Motor neuron (in vitro differentiated cells): ENCODE data around the gene CNOT11. TPM values are rescaled to one million over a fixed set of nuclear protein-coding genes. Genes with fewer than 3 reads are reported as not detected.
"Not testable (repeated sequence)": the region's sequence is repeated elsewhere in the genome, so short reads cannot be mapped to it uniquely, and the experiment has no call there.

Experiments used
- ATAC-seq, 8 experiments: fragments of 200-7000 bp; cut with Tn5 transposase; replicated peaks in 6 of 8; 2 replicates each; pipeline ENCODE4 v1.8.0; 2021; ENCODE audit warnings: mild to moderate bottlenecking in 8 of 8, moderate library complexity in 8 of 8
- H3K27ac ChIP-seq, 2 donors: fragments of 250-450 bp; sonication (Bioruptor Pico); 2 replicates each; pipeline ENCODE4 v1.9.0; 2021; ENCODE audit warnings: antibody characterized with exemption in 2 of 2, mild to moderate bottlenecking in 2 of 2, moderate library complexity in 1 of 2
- H3K4me1 ChIP-seq, 2 donors: fragments of 250-450 bp; sonication (Bioruptor Pico); replicated peaks in 1 of 2; 2 replicates each; pipeline ENCODE4 v1.6.1; 2021; ENCODE audit warnings: antibody characterized with exemption in 2 of 2, mild to moderate bottlenecking in 2 of 2, moderate library complexity in 1 of 2
- H3K4me3 ChIP-seq, 5 donors: fragments of 250-450 bp; sonication (Bioruptor Pico); 2 replicates each; pipeline ENCODE4 v1.9.0; 2021; ENCODE audit warnings: antibody characterized with exemption in 5 of 5, mild to moderate bottlenecking in 5 of 5, moderate library complexity in 4 of 5
- WGBS, 10 experiments: fragments of 450-650 bp; shearing (Covaris generic); methylation state at CpG; one replicate each; pipeline ENCODE4 v1.0.0; 2022; 5-methylcytosine and 5-hydroxymethylcytosine counted together
- in situ Hi-C, 9 experiments: fragments of 400-800 bp; cut with MboI; loops; one replicate each; pipeline ENCODE4 v1.15.0; 2021; ENCODE audit warnings: low sequenced_read_pairs in 9 of 9, low pct_unique_long_range_greater_than_20kb in 2 of 9; ENCODE audit not compliant: unreplicated experiment in 9 of 9
- total RNA-seq, 8 experiments: library from RNA; unstranded; fragments of 300-600 nt; gene quantifications; 2 replicates each; pipeline versions ENCODE4 v1.2.3 to v1.2.4, GENCODE V29; 2022

The CNOT11 gene
- 10 to 100 TPM; 15.1 to 30.4 (median 23.5) TPM for total RNA-seq

GRCh38 chr2:101252408-101253012, at the start of gene CNOT11:
TSS of gene CNOT11 (plus strand) at chr2:101252886. CDS start at chr2:101252965, 79 bp downstream.
- Histone ChIP-seq H3K27ac (peak within 1 kb of the TSS; percentile 88 to 95), H3K4me1 (peaks cover 6 to 9% of the 10 kb centered on the region in 2 donors), H3K4me3 (peak within 1 kb of the TSS; percentile 63 to 98 (median 88))
- peak; percentile 87 to 91 (median 90) for ATAC-seq
- in situ Hi-C loops: loop anchor here in 1 of 9 experiments (25.0 kb wide), 1 partner anchor 240 kb away; the partner anchor contains the start of gene RPL31
- WGBS, 10 experiments: 0 to 2% (median 0%) methylated on average over 1 to 10 of the region's 63 CpGs; no CpG with 5 or more reads in 6 of the 10 experiments

GRCh38 chr2:101204400-101205115, 48.1 kb upstream of the CNOT11 start:
- WGBS, 10 experiments: 58 to 100% (median 93%) methylated on average over 1 to 3 of the region's 4 CpGs; no CpG with 5 or more reads in 1 of the 10 experiments
- Histone ChIP-seq H3K4me1 (no peaks in the 10 kb centered on the region), H3K27ac (no peak overlapping the region), H3K4me3 (no peak overlapping the region)
- ATAC-seq: no peak
- in situ Hi-C loops: loop anchor here in 1 of 9 experiments (25.0 kb wide), 2 partner anchors 192 to 592 kb away; partner anchors contain the start of gene RPL31

- ATAC-seq: peak; percentile 78 to 100 (median 92)
- WGBS, 10 experiments: 3 to 72% (median 38%) methylated on average over 3 to 12 of the region's 15 CpGs; no CpG with 5 or more reads in 2 of the 10 experiments
- Histone ChIP-seq H3K27ac (no peak overlapping the region), H3K4me3 (no peak overlapping the region), H3K4me1 (no peaks in the 10 kb centered on the region)
- in situ Hi-C loops: loop anchor here in 1 of 9 experiments (25.0 kb wide), 2 partner anchors 193 to 593 kb away; partner anchors contain the start of gene RPL31
Measured at GRCh38 chr2:101205521-101206479, 46.9 kb upstream of the CNOT11 start.

- in situ Hi-C loops: loop anchor here in 1 of 9 experiments (25.0 kb wide), 2 partner anchors 197 to 597 kb away; partner anchors contain the start of gene RPL31
Measured at GRCh38 chr2:101208830-101209229, 43.9 kb upstream of the CNOT11 start.

GRCh38 chr2:101219246-101219645, 33.4 kb upstream of the CNOT11 start:
- ATAC-seq: no peak
- no peaks in the 10 kb centered on the region for H3K4me1 ChIP-seq
- WGBS, 10 experiments: 67 to 100% (median 93%) methylated on average over 1 to 6 of the region's 7 CpGs; no CpG with 5 or more reads in 4 of the 10 experiments
- H3K4me3 ChIP-seq: no peak overlapping the region
- H3K27ac ChIP-seq: no peak overlapping the region
- in situ Hi-C loops: loop anchor here in 1 of 9 experiments (25.0 kb wide), 2 partner anchors 207 to 607 kb away; partner anchors contain the start of gene RPL31

More at GRCh38 chr2:101208830-101209229, 43.9 kb upstream of the CNOT11 start:
- 56 to 100% (median 68%) methylated on average over 2 to 4 of the region's 4 CpGs; no CpG with 5 or more reads in 1 of the 10 experiments for WGBS, 10 experiments
- no peaks in the 10 kb centered on the region for H3K4me1 ChIP-seq
- no peak overlapping the region for H3K4me3 ChIP-seq
- no peak overlapping the region for H3K27ac ChIP-seq
- no peak for ATAC-seq

GRCh38 chr2:101220091-101220490, 32.6 kb upstream of the CNOT11 start:
- not testable (repeated sequence) for H3K4me1 ChIP-seq, H3K4me3 ChIP-seq, ATAC-seq, H3K27ac ChIP-seq
- in situ Hi-C loops: loop anchor here in 1 of 9 experiments (25.0 kb wide), 2 partner anchors 208 to 608 kb away; partner anchors contain the start of gene RPL31
- 80 to 100% (median 93%) methylated on average over 2 to 6 of the region's 7 CpGs; no CpG with 5 or more reads in 5 of the 10 experiments for WGBS, 10 experiments

GRCh38 chr2:101223814-101224231, 28.9 kb upstream of the CNOT11 start:
- Histone ChIP-seq H3K4me3 (no peak overlapping the region), H3K4me1 (no peaks in the 10 kb centered on the region), H3K27ac (no peak overlapping the region)
- ATAC-seq: no peak
- in situ Hi-C loops: loop anchor here in 1 of 9 experiments (25.0 kb wide), 2 partner anchors 212 to 612 kb away; partner anchors contain the start of gene RPL31
- WGBS, 10 experiments: 40 to 100% (median 80%) methylated on average over 1 to 6 of the region's 7 CpGs; no CpG with 5 or more reads in 3 of the 10 experiments

- no peaks in the 10 kb centered on the region for H3K4me1 ChIP-seq
- H3K27ac ChIP-seq: no peak overlapping the region
- no peak overlapping the region for H3K4me3 ChIP-seq
- WGBS, 10 experiments: 33 to 100% (median 78%) methylated on average over 1 to 2 of the region's 2 CpGs; no CpG with 5 or more reads in 2 of the 10 experiments
- peak in 1 of 8 experiments; percentile 20 for ATAC-seq
- in situ Hi-C loops: no loop called here
Measured at GRCh38 chr2:101230541-101231001, 22.1 kb upstream of the CNOT11 start.

- ATAC-seq: peak in 3 of 8 experiments; percentile 70 to 95 (median 95)
- no peak overlapping the region for H3K4me3 ChIP-seq
- H3K27ac ChIP-seq: no peak overlapping the region
- in situ Hi-C loops: no loop called here
- WGBS, 10 experiments: 40 to 100% (median 88%) methylated on average over 1 of the region's 1 CpG; no CpG with 5 or more reads in 4 of the 10 experiments
- H3K4me1 ChIP-seq: no peaks in the 10 kb centered on the region
Measured at GRCh38 chr2:101231240-101231639, 21.4 kb upstream of the CNOT11 start.

- H3K4me3 ChIP-seq: no peak overlapping the region
- ATAC-seq: no peak
- WGBS, 10 experiments: 63 to 93% (median 81%) methylated on average over 1 to 6 of the region's 6 CpGs
- no peaks in the 10 kb centered on the region for H3K4me1 ChIP-seq
- H3K27ac ChIP-seq: no peak overlapping the region
- in situ Hi-C loops: no loop called here
Measured at GRCh38 chr2:101231937-101232730, 20.6 kb upstream of the CNOT11 start.

- Histone ChIP-seq H3K4me1 (no peaks in the 10 kb centered on the region), H3K4me3 (no peak overlapping the region), H3K27ac (no peak overlapping the region)
- in situ Hi-C loops: no loop called here
- ATAC-seq: no peak
- WGBS, 10 experiments: 63 to 100% (median 79%) methylated on average over 1 to 6 of the region's 6 CpGs; no CpG with 5 or more reads in 2 of the 10 experiments
Measured at GRCh38 chr2:101232770-101233169, 19.9 kb upstream of the CNOT11 start.
